GM23338 (cell line): Measurements from ENCODE around the gene ZBTB42. TPM values are rescaled to one million over a fixed set of nuclear protein-coding genes. Genes with fewer than 3 reads are reported as not detected.

Experiments
- ATAC-seq: fragments of 200-7000 bp; cut with Tn5 transposase; 3 replicates; pipeline ENCODE4 v1.9.1; 2020
- DNase-seq: peaks from one replicate; pipeline ENCODE4 v3.0.0-alpha.2; 2015; ENCODE audit warnings: low spot score
- H2AFZ ChIP-seq: fragments of 200-600 bp; sonication (generic); 2 replicates; pipeline ENCODE4 v1.8.0; 2016; ENCODE audit warnings: antibody characterized with exemption, mild to moderate bottlenecking, moderate library complexity
- H3F3A ChIP-seq: fragments of 200-600 bp; sonication (generic); replicated peaks from 2 replicates; pipeline ENCODE4 v1.8.0; 2017; ENCODE audit warnings: antibody characterized with exemption, mixed run types, low read depth
- H3K27ac ChIP-seq: fragments of 200-600 bp; sonication (generic); 2 replicates; pipeline ENCODE4 v1.6.1; 2016; ENCODE audit warnings: low read depth
- H3K27me3 ChIP-seq: fragments of 200-600 bp; sonication (generic); 2 replicates; pipeline ENCODE4 v1.8.0; 2016; ENCODE audit warnings: mild to moderate bottlenecking, mixed run types, moderate library complexity; ENCODE audit not compliant: insufficient read depth
- H3K36me3 ChIP-seq: fragments of 200-600 bp; sonication (generic); 2 replicates; pipeline ENCODE4 v1.8.0; 2016; ENCODE audit warnings: mild to moderate bottlenecking; ENCODE audit not compliant: insufficient read depth
- H3K4me1 ChIP-seq: fragments of 200-600 bp; sonication (generic); 2 replicates; pipeline ENCODE4 v1.8.0; 2016; ENCODE audit warnings: mild to moderate bottlenecking, moderate library complexity; ENCODE audit not compliant: insufficient read depth
- H3K4me2 ChIP-seq: fragments of 200-600 bp; sonication (generic); 2 replicates; pipeline ENCODE4 v1.7.1; 2017; ENCODE audit warnings: mixed run types
- H3K4me3 ChIP-seq: fragments of 200-600 bp; sonication (generic); 2 replicates; pipeline ENCODE4 v1.6.1; 2016; ENCODE audit warnings: mixed run types
- H3K79me2 ChIP-seq: fragments of 200-600 bp; sonication (generic); replicated peaks from 2 replicates; pipeline ENCODE4 v1.8.0; 2017; ENCODE audit warnings: mild to moderate bottlenecking; ENCODE audit not compliant: insufficient read depth
- H3K9me2 ChIP-seq: fragments of 200-600 bp; sonication (generic); 2 replicates; pipeline ENCODE4 v1.8.0; 2017; ENCODE audit not compliant: insufficient read depth
- H4K20me1 ChIP-seq: fragments of 200-600 bp; sonication (generic); replicated peaks from 2 replicates; pipeline ENCODE4 v1.8.0; 2017; ENCODE audit warnings: mild to moderate bottlenecking; ENCODE audit not compliant: insufficient read depth
- H3K27ac Mint-ChIP-seq: 2 replicates; pipeline ENCODE4 v1.8.0; 2020; ENCODE audit warnings: inconsistent platforms, mild to moderate bottlenecking, moderate library complexity, mixed read lengths
- H3K27me3 Mint-ChIP-seq: 3 replicates; pipeline ENCODE4 v1.8.0; 2022; ENCODE audit warnings: low read depth, mild to moderate bottlenecking, moderate library complexity, mixed read lengths, inconsistent platforms; ENCODE audit not compliant: insufficient read depth, poor library complexity
- H3K36me3 Mint-ChIP-seq: 3 replicates; pipeline ENCODE4 v1.8.0; 2021; ENCODE audit warnings: low read depth, mild to moderate bottlenecking, inconsistent platforms, moderate library complexity, mixed read lengths
- H3K4me1 Mint-ChIP-seq: 3 replicates; pipeline ENCODE4 v1.8.0; 2020; ENCODE audit warnings: mild to moderate bottlenecking, inconsistent platforms, mixed read lengths
- H3K4me3 Mint-ChIP-seq: 3 replicates; pipeline ENCODE4 v1.8.0; 2021; ENCODE audit warnings: moderate library complexity, mild to moderate bottlenecking, inconsistent platforms, mixed read lengths
- H3K9me3 Mint-ChIP-seq: 3 replicates; pipeline ENCODE4 v1.8.0; 2020; ENCODE audit warnings: moderate library complexity, mild to moderate bottlenecking, inconsistent platforms, mixed read lengths
- CREB1 ChIP-seq: fragments of 250-450 bp; sonication (Bioruptor Pico); IDR thresholded peaks from 2 replicates; pipeline ENCODE4 v1.5.0; 2020; ENCODE audit warnings: low read depth, mild to moderate bottlenecking, moderate library complexity
- ETS1 ChIP-seq: IDR thresholded peaks from 2 replicates; pipeline ENCODE4 v1.6.1; 2016; ENCODE audit warnings: antibody characterized with exemption
- EZH2 ChIP-seq: fragments of 200-600 bp; sonication (generic); IDR thresholded peaks from one replicate; pipeline ENCODE4 v1.8.0; 2017; ENCODE audit warnings: antibody characterized with exemption, mild to moderate bottlenecking, low read depth; ENCODE audit not compliant: unreplicated experiment
- EZH2phosphoT487 ChIP-seq: fragments of 200-600 bp; sonication (generic); IDR thresholded peaks from one replicate; pipeline ENCODE4 v1.8.1; 2018; ENCODE audit warnings: antibody characterized with exemption; ENCODE audit not compliant: unreplicated experiment
- JUNB ChIP-seq: IDR thresholded peaks from one replicate; pipeline ENCODE4 v1.6.1; 2016; ENCODE audit warnings: antibody characterized with exemption; ENCODE audit not compliant: unreplicated experiment
- NANOG ChIP-seq: IDR thresholded peaks from 2 replicates; pipeline ENCODE4 v1.6.1; 2016; ENCODE audit warnings: antibody characterized with exemption, borderline replicate concordance
- POLR2AphosphoS5 ChIP-seq: IDR thresholded peaks from 2 replicates; pipeline ENCODE4 v1.6.1; 2016; ENCODE audit warnings: antibody characterized with exemption, low read depth
- STAT1 ChIP-seq: IDR thresholded peaks from one replicate; pipeline ENCODE4 v1.6.1; 2016; ENCODE audit warnings: antibody characterized with exemption; ENCODE audit not compliant: unreplicated experiment
- ZNF114 ChIP-seq: fragments of 250-450 bp; sonication (Bioruptor Pico); IDR thresholded peaks from 2 replicates; pipeline ENCODE4 v1.5.0; 2020; ENCODE audit warnings: mild to moderate bottlenecking, moderate library complexity
- ZNF331 ChIP-seq: fragments of 250-450 bp; sonication (Bioruptor Pico); IDR thresholded peaks from 2 replicates; pipeline ENCODE4 v1.5.0; 2020; ENCODE audit warnings: low read depth, mild to moderate bottlenecking, moderate library complexity
- ZNF462 ChIP-seq: fragments of 250-450 bp; sonication (Bioruptor Pico); IDR thresholded peaks from 2 replicates; pipeline ENCODE4 v1.5.0; 2020; ENCODE audit warnings: mild to moderate bottlenecking, moderate library complexity
- polyA plus RNA-seq: library from polyadenylated mRNA; unstranded; fragments of >200 nt; fragmentation: Nextera tagmentation; extraction: Ambion mirVana; gene quantifications from 2 replicates; pipeline ENCODE4 v1.2.1, GENCODE V29; 2016
- total RNA-seq: library from RNA; depleted of rRNA; stranded (reverse); fragments of >200 nt; shearing (Covaris generic); gene quantifications from 2 replicates; pipeline ENCODE4 v1.2.3, GENCODE V29; 2014
- TF ChIP-seq, protein P1 (sequence below), 2 experiments: fragments of 200-600 bp in 1 of 2; sonication (generic) in 1 of 2; conservative IDR thresholded peaks; 2 replicates each; pipeline versions ENCODE4 v1.5.1 to v1.6.1; 2016 to 2017; ENCODE audit warnings: antibody characterized with exemption in 2 of 2, low read depth in 2 of 2, mild to moderate bottlenecking in 2 of 2, moderate library complexity in 1 of 2
- TF ChIP-seq, protein P2 (sequence below): IDR thresholded peaks from one replicate; pipeline ENCODE4 v1.6.1; 2018; ENCODE audit warnings: antibody characterized with exemption; ENCODE audit not compliant: unreplicated experiment

The ZBTB42 gene
- total and polyA plus RNA-seq, 2 experiments from 2014 or later: 0.70 to 4.4 TPM

GRCh38 chr14:104784218-104784568, 16.7 kb upstream of the ZBTB42 start:
- H3K4me3 ChIP-seq: no peak overlapping the region
- ATAC-seq: no peak
- no peaks in the 10 kb centered on the region for H3K27me3 ChIP-seq
- no peaks in the 10 kb centered on the region for H3K9me2 ChIP-seq
- H3K27me3 Mint-ChIP-seq: peaks cover 5% of the 10 kb centered on the region
- no peak overlapping the region for H3K27ac Mint-ChIP-seq
- no peaks in the 10 kb centered on the region for H3K36me3 Mint-ChIP-seq
- H3K36me3 ChIP-seq: no peaks in the 10 kb centered on the region
- H3K27ac ChIP-seq: no peak overlapping the region
- DNase-seq: no peak
- no peak overlapping the region for H3K4me2 ChIP-seq
- H3K4me1 Mint-ChIP-seq: no peaks in the 10 kb centered on the region
- H2AFZ ChIP-seq: no peak overlapping the region
- no peaks in the 10 kb centered on the region for H3K4me1 ChIP-seq
- TF ChIP-seq CREB1 (CRISPR knock-in tag): no peak
- TF ChIP-seq, protein P1, sequence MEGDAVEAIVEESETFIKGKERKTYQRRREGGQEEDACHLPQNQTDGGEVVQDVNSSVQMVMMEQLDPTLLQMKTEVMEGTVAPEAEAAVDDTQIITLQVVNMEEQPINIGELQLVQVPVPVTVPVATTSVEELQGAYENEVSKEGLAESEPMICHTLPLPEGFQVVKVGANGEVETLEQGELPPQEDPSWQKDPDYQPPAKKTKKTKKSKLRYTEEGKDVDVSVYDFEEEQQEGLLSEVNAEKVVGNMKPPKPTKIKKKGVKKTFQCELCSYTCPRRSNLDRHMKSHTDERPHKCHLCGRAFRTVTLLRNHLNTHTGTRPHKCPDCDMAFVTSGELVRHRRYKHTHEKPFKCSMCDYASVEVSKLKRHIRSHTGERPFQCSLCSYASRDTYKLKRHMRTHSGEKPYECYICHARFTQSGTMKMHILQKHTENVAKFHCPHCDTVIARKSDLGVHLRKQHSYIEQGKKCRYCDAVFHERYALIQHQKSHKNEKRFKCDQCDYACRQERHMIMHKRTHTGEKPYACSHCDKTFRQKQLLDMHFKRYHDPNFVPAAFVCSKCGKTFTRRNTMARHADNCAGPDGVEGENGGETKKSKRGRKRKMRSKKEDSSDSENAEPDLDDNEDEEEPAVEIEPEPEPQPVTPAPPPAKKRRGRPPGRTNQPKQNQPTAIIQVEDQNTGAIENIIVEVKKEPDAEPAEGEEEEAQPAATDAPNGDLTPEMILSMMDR (conservative IDR thresholded peaks at IDR 0.05; ENCODE audit: low read depth in 2 of 2): no peak
- no peak for TF ChIP-seq ZNF331 (CRISPR knock-in tag)
- TF ChIP-seq EZH2phosphoT487: no peak
- no peak for TF ChIP-seq JUNB
- TF ChIP-seq EZH2: no peak
- TF ChIP-seq POLR2AphosphoS5: no peak
- TF ChIP-seq, protein P2, sequence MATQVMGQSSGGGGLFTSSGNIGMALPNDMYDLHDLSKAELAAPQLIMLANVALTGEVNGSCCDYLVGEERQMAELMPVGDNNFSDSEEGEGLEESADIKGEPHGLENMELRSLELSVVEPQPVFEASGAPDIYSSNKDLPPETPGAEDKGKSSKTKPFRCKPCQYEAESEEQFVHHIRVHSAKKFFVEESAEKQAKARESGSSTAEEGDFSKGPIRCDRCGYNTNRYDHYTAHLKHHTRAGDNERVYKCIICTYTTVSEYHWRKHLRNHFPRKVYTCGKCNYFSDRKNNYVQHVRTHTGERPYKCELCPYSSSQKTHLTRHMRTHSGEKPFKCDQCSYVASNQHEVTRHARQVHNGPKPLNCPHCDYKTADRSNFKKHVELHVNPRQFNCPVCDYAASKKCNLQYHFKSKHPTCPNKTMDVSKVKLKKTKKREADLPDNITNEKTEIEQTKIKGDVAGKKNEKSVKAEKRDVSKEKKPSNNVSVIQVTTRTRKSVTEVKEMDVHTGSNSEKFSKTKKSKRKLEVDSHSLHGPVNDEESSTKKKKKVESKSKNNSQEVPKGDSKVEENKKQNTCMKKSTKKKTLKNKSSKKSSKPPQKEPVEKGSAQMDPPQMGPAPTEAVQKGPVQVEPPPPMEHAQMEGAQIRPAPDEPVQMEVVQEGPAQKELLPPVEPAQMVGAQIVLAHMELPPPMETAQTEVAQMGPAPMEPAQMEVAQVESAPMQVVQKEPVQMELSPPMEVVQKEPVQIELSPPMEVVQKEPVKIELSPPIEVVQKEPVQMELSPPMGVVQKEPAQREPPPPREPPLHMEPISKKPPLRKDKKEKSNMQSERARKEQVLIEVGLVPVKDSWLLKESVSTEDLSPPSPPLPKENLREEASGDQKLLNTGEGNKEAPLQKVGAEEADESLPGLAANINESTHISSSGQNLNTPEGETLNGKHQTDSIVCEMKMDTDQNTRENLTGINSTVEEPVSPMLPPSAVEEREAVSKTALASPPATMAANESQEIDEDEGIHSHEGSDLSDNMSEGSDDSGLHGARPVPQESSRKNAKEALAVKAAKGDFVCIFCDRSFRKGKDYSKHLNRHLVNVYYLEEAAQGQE: no peak
- no peak for TF ChIP-seq ZNF114
- TF ChIP-seq STAT1: no peak
- TF ChIP-seq ZNF462 (CRISPR knock-in tag): no peak
- TF ChIP-seq ETS1: no peak
- TF ChIP-seq NANOG: no peak
- H3K79me2 ChIP-seq: no peaks in the 10 kb centered on the region
- no peaks in the 10 kb centered on the region for H4K20me1 ChIP-seq
- no peak overlapping the region for H3K4me3 Mint-ChIP-seq
- H3K9me3 Mint-ChIP-seq: no peaks in the 10 kb centered on the region
- H3F3A ChIP-seq: no peaks in the 10 kb centered on the region
